GM21528 (cell line): Measurements from ENCODE around the gene IL27RA.

Experiments
- ATAC-seq: cut with Tn5 transposase; IDR thresholded peaks from one replicate; pipeline ENCODE4 v1.9.1; 2021; ENCODE audit warnings: mild to moderate bottlenecking, moderate library complexity; ENCODE audit not compliant: unreplicated experiment, low FRiP score

The IL27RA gene

DNA sequence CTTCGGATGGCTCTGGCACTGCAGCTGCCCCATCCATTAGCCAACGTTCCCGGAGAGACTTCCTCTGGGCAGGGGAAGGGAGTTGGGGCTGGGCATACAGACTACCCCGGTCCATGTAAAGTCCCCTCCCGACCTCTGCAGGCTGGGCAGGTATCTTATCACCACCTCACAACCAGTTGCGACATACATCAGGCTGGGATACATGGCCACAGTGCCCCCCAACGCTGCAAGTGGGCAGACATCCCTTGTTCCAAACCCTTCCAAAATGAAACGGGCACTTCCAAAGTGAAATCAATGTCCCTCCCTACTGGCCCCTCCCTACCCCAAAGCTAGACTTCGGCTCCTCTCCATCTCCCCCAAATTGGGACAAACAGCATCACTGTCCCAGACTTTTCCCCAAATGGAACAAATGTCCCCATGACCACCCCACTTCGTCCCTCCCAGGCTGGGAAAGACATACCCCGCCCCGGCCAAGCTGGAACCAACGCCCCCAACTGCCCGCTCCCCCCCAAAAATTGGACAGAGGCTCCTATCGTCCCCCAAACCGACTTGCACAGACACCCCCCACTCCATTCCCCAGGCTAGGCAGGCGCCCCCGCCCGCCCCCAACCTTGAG is 25.3 kb downstream of the IL27RA start:
- ATAC-seq = no peak

DNA sequence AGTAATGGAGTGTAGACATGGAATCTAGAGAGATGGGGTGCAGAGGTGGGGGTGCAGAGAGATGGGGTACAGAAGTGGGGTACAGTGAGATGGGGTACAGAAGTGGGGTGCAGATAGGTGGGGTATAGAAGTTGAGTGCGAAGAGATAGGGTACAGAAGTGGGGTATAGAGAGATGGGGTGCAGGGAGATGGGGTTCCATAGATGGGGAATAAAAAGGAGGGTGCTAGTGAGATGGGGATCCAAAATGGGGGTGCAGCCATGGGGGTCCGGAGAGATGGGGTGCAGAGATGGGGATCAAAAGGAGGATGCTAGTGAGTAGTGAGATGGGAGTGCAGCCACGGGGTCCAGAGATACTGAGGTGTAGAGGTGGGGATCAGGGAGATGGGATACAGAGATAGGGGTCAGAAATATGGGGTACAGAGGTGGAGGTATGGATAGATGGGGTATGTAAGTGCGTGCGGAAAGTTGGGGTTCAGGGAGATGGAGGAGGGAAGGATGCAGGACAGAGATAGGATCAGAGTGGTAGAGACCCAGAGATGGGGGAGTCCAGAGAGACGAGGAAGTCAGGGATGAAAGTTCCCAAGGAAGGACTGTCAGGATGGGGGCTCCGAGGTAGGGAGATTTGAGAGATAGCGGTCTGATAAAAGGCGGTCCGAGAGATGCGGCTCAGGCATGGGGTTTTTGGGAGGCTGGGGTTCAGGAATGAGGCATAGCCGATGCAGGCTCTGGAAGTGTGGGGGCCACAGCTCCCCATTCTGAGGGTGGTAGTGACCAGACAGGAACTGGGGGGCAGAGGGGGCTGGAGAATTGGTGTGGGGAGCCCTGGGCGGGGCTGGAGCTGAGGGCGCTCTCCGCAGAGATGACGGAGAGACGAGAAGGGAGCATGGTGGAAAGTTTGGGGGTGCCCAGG is 26.9 kb downstream of the IL27RA start:
- ATAC-seq = no peak

DNA sequence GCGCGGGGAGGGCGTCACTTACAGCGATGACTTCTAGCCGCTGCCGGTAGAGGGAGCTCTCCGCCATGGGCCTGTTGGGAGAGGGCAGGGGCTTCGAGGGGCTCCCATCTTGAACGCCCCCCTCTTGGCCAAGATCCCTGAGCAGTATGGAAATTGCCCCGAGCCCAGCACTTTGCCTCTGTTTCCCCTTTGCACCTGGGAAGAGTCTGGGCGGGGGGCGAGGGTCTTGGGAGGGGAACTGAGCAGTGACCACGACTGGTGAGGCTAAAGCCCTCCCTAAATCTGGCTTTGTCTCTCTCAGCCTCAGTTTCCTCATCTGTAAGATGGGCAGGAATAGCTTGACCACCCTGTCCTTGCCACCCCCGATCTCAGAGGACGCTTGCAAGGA is 27.5 kb downstream of the IL27RA start:
- ATAC-seq = no peak

DNA sequence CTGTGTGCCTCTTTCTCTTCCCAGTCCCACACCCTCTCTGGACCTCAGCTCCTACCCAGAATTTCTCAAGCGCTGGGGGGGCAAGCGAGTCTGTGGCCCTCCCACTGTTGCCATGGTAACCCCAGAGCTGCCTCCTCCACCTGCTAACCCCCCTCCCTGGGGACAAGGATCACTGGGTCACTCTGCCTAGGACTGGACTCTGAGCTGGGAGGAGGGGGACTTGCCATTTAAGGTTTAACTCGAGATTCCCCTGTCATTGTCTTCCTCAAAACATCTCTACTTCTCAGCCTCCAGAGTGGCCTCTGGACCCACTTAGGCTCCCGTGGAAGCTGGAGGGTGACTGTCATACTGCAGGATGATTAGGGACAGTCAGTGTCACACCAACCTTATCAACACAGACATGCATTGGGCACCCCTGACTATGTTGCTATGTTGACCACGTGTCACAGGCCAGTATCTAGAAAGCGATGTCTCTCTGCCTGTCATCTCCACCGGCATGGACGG is 28.1 kb downstream of the IL27RA start:
- ATAC-seq = no peak

DNA sequence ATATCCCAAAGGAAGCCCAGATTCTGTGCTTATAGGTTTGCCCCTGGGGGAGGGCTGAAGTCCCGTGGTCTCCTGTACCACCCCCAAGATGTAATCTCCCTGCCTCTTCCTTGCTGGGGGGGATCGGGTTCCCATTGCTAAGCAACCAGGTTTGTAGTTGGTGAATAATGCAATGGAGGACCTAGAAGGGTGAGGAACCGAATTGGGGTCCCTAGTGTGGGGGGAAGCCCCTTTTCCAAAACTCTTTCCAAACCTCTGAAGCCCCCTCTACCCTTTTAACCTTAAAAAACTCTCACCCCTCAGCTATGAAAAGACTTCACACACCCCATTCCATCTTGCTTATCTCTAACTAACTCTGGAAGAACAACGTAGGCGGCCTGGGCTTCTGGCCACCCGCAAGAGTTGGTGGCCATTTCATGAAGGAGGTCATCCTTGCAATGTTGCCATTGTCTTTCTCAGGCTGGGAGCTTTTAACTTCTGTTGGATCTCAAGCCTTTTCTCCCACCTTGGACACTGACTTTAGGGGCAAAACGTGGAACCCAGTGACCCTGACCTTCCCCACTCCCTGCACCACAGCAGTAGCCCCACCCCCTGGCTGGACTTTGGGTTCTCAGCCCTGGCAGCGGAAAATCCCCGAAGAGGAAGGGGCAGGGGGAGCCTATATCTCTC is 29.7 kb downstream of the IL27RA start:
- no peak for ATAC-seq

DNA sequence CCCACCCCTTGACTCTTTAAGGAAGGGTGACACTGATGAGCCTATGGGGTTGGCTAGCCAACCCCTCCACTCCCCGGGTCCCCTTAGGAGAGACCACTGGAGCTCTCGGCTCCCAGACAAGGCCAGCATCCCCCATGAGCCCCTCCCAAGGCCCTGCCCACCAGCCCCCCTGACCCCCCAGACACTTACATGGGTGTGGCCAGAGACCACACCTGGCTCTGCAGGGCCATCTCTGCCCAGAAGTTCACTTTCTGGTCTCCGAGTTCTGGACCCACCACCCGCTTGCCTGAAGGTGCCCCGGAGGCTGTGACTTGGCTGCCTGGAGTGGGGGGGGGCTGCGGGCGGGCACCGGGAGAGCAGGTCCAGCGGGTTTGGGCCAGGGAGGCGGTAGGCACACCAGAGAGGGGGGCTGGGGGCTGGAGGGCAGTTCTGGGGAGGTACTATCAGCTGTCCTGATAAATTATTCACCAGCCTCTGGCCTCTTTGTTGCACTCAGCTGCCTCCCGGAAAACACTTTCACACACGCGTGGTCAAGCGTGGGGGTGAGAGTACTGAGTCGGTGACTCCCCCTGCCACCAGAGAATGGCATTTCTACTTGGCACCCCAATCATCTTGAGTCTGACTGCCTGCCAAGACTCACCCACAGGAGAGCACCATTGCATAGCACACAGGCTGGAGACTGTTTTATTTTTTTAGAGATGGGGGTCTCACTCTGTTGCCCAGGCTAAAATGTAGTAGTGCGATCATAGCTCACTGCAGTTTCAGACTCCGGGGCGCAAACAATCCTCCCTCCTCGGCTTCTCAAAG is 30.4 kb downstream of the IL27RA start, which contains the start of gene PALM3:
Gene PALM3 (minus strand): TSS at position 326 of the 807 bp plus-strand sequence. CDS start 96 bp downstream, at position 230.
- no peak for ATAC-seq

DNA sequence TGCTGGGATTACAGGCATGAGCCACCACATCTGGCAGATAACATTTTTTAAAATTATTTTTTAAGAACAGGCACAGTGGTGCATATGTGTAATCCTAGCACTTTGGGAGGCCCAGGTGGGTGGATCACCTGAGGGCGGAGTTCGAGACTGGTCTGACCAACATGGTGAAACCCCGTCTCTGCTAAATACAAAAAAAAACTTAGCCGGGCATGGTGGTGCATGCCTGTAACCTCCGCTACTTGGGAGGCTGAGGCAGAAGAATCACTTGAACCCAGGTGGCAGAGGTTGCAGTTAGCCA is 30.9 kb downstream of the IL27RA start:
- no peak for ATAC-seq

DNA sequence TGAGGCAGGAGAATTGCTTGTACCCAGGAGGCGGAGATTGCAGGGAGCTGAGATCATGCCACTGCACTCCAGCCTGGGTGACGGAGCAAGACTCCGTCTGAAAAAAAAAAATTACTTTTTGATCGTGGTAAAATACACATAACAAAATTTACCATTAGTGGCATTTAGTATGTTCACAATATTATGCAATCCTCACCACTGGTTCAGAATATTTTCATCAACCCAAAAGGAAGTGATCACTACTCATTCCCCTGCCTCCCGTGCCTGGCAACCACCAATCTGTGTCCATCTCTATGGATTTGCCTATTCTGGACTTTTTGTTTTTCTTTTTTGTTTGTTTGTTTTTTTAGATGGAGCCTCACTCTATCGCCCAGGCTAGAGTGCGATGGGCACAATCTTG is 31.5 kb downstream of the IL27RA start:
- no peak for ATAC-seq

DNA sequence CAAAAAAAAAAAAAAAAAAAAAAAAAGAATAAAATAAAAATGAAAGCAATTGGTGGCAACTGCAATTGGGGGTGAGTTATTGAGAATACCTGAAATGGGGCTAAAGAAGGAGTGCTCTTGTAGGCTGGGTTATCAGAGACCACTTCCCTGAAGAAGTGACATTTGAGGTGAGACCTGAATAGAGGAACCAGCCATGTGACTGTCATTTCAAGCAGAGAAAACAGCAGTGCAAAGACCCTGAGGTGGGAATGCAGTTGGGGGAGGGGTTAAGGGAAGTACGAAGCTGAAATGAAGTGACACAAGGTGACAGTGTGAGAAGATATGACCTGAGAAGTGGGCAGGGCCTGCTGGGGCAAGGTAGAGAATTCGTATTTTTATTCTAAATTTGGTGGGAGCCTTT is 34.6 kb downstream of the IL27RA start:
- no peak for ATAC-seq

DNA sequence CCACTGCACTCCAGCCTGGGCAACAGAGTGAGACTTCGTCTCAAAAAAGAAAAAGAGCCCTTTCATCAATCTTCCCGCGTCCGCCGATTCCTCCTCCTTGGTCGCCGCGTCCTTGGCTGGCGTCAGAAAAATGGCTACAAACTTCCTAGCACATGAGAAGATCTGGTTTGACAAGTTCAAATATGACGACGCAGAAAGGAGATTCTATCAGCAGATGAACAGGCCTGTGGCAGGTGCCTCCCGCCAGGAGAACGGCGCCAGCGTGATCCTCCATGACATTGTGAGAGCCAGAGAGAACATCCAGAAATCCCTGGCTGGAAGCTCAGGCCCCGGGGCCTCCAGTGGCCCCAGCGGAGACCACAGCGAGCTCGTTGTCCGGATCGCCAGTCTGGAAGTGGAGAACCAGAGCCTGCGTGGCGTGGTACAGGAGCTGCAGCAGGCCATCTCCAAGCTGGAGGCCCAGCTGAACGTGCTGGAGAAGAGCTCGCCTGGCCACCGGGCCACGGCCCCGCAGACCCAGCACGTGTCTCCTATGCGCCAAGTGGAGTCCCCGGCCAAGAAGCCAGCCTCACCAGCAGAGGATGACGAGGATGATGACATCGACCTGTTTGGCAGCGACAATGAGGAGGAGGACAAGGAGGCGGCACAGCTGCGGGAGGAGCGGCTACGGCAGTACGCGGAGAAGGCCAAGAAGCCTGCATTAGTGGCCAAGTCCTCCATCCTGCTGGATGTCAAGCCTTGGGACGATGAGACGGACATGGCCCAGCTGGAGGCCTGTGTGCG is 38.9 kb downstream of the IL27RA start:
- no peak for ATAC-seq

DNA sequence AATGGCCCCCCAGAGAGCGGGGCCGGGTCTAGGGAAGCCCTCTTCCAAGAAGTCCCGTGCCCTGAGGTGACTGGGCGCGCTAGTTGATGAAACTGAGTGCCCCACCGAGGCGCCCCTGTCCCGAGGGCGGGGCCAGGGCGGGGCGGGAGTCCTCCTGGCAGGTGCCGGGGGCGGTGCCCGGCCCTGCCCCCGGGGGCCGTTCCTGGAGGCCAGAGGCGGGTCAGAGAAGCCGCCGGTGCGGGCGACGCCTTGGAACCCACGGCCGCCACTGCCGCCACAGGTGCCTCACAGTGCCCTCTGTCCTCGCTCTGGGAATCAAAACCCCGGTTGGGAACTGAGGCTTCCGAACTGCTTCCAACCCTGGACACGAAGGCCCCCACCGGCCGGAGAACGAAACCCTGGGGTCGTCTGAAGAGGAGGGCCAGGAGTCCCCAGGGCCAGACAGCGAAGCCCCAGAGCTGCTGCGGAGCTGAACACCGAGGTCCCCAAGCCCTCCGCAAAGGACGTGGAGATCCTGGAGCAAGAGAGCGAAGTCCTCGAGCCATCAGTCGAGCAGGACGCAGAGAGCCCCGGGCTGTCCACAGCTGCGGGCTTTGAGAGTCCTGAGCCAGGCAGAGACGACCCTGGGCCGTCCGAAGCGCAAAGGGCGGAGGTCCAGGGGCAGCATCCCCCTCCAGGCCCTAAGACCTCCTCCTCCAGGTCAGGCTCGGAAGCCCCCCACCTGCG is 41.1 kb downstream of the IL27RA start, which contains the start of gene MISP3:
Gene MISP3 (plus strand): TSS at position 252 of the 726 bp plus-strand sequence. CDS start 524 bp downstream, outside the sequence.
- ATAC-seq = no peak

DNA sequence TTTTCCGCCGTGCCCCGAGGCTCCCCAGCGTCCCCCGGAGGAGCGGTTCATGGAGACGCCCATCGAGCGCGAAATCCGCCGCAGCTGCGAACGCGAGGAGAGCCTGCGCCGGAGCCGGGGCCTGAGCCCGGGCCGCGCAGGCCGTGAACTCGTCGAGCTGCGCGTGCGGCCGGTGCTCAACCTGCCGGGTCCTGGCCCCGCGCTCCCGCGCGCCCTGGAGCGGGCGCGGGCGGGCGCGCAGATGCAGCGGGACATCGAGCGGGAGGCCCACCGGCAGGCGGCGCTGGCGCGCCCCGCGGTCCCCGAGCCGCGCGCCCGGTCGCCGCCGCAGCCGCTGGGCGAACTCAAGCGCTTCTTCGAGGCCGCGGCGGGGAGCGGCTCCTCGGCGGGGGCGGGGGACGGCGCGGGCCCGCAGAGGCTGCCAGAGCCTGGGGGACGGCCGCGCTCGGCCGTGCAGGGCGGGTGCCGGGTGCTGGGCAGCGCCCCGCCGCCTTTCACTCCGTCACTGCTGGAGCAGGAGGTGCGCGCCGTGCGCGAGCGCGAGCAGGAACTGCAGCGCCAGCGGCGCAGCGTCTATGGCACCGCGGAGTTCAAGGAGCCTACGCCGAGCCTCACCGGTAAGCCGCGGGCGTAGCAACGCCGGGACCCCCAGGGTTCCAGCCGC is 41.8 kb downstream of the IL27RA start:
- ATAC-seq = no peak

DNA sequence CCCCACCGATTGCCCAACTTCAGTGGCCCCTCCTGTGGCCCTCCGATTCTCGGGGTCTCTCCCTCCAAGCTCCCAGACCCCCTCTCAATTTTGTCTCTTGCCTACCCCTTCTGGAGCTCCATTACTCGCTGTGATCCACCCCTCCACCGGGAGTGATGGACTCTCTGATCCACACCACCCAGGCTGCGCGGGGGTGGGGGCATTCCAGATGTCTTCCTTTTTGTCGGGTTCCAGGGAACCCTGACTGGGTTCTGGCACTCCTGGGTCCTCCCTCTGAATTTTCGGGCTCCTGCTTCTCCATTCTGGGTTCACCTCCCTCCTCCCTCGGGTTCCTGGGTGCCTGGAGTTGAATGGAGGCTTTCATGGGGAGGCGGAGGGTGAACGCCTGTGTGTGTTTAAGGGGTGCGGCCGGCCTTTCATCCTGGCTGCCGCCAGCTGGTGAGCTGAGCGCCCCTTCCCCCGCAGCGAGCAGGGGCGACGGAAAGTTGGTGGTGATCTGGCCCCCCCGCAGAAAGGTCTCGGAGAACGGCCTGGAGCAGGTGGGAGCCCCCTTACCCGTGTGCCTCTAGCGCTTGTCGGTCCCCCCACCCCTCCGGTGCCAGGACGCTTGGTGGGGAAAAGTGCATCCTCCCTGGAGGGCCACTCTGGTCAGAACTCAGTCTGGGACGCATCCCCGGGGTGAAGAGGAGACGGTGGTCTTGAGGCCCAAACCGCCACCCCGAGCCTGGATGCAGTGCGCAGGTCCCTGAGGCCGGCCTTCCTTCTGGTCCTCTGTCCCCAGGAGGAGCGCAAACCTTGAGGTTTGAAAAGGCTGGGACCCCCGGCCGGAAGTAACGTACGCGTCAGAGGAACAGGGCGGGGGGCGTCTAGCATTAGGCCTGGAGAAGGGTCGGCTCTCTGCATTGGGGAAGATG is 42.6 kb downstream of the IL27RA start:
- no peak for ATAC-seq

DNA sequence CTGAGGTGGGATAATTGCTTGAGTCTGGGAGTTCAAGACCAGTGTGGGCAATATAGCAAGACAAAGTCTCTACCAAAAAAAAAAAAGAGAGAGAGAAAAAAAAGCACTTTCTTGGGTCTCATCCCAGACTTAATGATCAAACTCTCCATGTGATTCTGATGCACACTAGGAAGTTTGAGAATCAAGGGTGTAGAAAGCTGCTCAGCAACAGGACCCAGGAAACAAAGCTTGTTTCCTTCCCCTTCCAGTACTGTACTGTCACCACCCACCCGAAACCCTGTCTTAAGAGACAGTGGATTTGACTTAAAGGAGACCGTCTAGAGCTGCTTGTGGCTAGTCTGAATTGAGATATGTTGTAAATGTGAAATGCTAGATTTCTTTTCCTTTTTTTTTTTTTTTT is 46.8 kb downstream of the IL27RA start:
- no peak for ATAC-seq

DNA sequence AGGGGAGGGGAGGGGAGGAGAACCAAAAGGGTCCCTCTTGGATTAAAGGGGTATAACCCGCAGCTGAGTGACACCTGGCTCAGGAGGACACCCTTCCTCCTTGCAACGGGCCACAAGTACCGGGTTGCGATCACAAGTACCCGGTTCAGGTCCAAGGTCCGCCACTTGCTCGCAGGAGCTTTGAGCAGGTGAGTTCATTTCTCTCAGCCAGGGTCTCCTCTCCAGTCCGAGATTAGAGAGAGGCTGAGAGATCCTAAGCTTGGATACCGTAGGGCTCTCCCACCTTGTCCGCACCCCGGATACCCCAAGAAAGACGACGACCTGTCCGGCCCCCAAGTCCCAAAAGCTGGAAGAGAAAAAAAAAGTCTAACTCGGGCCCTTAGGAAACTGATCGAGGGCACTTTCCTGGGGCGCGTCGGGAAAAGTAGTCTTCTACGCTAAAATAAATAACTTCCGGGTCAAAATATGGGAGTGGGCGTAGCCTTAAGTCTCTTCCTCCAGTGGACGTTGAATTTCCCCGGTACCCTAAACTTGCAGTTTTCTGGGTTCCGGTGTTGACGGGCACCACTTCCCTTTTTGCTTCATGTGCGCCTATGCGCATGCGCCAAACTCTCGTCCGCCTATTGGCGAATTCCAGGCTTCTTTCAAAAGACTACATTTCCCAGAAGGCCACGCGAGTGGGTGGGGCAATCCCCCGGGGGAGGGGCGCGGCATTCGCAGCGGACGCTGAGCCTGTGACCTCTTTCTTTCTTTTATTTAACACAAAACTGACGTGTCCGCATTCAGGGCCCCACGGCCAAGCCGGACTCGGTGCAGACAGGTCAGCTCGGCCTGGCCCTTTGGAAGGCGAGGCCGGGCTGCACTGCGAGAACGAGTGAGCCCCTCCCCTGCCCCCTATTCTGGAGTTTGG is 49.6 kb downstream of the IL27RA start:
- peak; percentile 73 for ATAC-seq
